PFSK-1 (cell line): ENCODE results near the gene SLC4A7.

ENCODE experiments used
- FOXP2 ChIP-seq: optimal IDR thresholded peaks from 2 replicates; pipeline ENCODE3; 2011; ENCODE audit warnings: borderline replicate concordance, control low read depth, inconsistent platforms; ENCODE audit not compliant: insufficient read depth; ENCODE audit errors: extremely low read length, extremely low read depth
- POLR2AphosphoS5 ChIP-seq: IDR thresholded peaks from 2 replicates; pipeline ENCODE4 v1.6.1; 2012; ENCODE audit warnings: low read depth, mild to moderate bottlenecking, control low read depth, low read length, moderate library complexity
- SIN3A ChIP-seq: IDR thresholded peaks from 2 replicates; pipeline ENCODE4 v1.6.1; 2012; ENCODE audit warnings: mild to moderate bottlenecking, low read length, moderate library complexity, borderline replicate concordance; ENCODE audit not compliant: insufficient read depth
- TAF1 ChIP-seq: IDR thresholded peaks from 2 replicates; pipeline ENCODE4 v1.6.1; 2012; ENCODE audit warnings: low read length, control low read depth, borderline replicate concordance; ENCODE audit not compliant: insufficient read depth
- TF ChIP-seq, protein P1 (sequence below), 2 experiments: IDR thresholded peaks; 2 replicates each; pipeline versions ENCODE4 v1.6.1 to v1.8.0; 2011 to 2012; ENCODE audit warnings: low read depth in 2 of 2, low read length in 2 of 2, control low read depth in 1 of 2, inconsistent platforms in 1 of 2, mild to moderate bottlenecking in 1 of 2, moderate library complexity in 1 of 2; ENCODE audit not compliant: insufficient read depth in 1 of 2

Gene SLC4A7

GRCh38 chr3:27449530-27450150 is 34.5 kb downstream of the SLC4A7 start:
- TF ChIP-seq POLR2AphosphoS5, result no peak
- no peak for TF ChIP-seq SIN3A
- no peak for TF ChIP-seq TAF1
- TF ChIP-seq, protein P1, sequence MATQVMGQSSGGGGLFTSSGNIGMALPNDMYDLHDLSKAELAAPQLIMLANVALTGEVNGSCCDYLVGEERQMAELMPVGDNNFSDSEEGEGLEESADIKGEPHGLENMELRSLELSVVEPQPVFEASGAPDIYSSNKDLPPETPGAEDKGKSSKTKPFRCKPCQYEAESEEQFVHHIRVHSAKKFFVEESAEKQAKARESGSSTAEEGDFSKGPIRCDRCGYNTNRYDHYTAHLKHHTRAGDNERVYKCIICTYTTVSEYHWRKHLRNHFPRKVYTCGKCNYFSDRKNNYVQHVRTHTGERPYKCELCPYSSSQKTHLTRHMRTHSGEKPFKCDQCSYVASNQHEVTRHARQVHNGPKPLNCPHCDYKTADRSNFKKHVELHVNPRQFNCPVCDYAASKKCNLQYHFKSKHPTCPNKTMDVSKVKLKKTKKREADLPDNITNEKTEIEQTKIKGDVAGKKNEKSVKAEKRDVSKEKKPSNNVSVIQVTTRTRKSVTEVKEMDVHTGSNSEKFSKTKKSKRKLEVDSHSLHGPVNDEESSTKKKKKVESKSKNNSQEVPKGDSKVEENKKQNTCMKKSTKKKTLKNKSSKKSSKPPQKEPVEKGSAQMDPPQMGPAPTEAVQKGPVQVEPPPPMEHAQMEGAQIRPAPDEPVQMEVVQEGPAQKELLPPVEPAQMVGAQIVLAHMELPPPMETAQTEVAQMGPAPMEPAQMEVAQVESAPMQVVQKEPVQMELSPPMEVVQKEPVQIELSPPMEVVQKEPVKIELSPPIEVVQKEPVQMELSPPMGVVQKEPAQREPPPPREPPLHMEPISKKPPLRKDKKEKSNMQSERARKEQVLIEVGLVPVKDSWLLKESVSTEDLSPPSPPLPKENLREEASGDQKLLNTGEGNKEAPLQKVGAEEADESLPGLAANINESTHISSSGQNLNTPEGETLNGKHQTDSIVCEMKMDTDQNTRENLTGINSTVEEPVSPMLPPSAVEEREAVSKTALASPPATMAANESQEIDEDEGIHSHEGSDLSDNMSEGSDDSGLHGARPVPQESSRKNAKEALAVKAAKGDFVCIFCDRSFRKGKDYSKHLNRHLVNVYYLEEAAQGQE (IDR thresholded peaks at IDR 0.05; ENCODE audit: insufficient read depth in 1 of 2, low read depth in 2 of 2, low read length in 2 of 2), result no peak

DNA sequence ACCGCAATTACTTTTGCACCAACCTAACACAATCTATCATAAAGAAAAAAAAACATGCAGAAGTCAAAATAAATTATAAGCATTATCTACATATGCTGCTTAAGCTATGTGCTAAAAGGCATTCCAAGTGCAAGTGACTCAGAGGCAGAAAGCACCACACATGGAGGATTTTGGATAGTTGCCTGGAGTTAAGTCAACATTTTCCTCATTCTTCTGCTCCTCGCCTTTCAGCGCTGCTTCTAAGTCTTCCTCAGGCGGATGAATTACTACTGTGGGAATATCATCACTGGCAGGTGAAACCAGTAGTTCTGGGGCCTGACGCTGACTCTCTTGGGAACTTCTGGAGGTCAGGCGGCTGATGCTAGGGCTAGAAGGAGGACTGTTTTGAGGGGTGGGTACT is 53.1 kb downstream of the SLC4A7 start:
- TF ChIP-seq, protein P1 (IDR thresholded peaks at IDR 0.05; ENCODE audit: insufficient read depth in 1 of 2, low read depth in 2 of 2, low read length in 2 of 2), result no peak
- no peak for TF ChIP-seq SIN3A
- no peak for TF ChIP-seq TAF1
- no peak for TF ChIP-seq FOXP2
- TF ChIP-seq POLR2AphosphoS5, result no peak

DNA sequence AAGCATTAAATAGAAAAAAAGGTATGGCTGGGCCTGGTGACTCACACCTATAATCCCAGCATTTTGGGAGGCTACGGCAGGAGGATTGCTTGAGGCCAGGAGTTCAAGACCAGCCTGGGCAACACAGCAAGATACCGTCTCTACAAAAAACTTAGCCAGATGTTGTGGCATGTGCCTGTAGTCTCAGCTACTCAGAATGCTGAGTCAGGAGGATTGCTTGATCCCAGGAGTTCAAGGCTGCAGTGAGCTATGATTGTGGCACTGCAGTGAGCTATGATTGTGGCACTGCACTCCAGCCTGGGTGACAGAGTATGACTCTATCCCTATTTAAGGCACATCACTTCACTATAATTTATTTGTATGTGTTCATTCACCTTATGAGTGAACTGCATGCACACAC is 54.3 kb downstream of the SLC4A7 start:
- TF ChIP-seq, protein P1 (IDR thresholded peaks at IDR 0.05; ENCODE audit: insufficient read depth in 1 of 2, low read depth in 2 of 2, low read length in 2 of 2), result no peak
- TF ChIP-seq TAF1 (no peak), SIN3A (no peak), POLR2AphosphoS5 (no peak), FOXP2 (no peak)

- no peak for TF ChIP-seq FOXP2
- no peak for TF ChIP-seq TAF1
- TF ChIP-seq SIN3A, result no peak
- TF ChIP-seq POLR2AphosphoS5, result no peak
- TF ChIP-seq, protein P1 (IDR thresholded peaks at IDR 0.05; ENCODE audit: insufficient read depth in 1 of 2, low read depth in 2 of 2, low read length in 2 of 2), result no peak
Observed at GRCh38 chr3:27428446-27428845, 55.7 kb downstream of the SLC4A7 start.

GRCh38 chr3:27426926-27427325 is 57.3 kb downstream of the SLC4A7 start:
- TF ChIP-seq, protein P1 (IDR thresholded peaks at IDR 0.05; ENCODE audit: insufficient read depth in 1 of 2, low read depth in 2 of 2, low read length in 2 of 2), result no peak
- TF ChIP-seq SIN3A (no peak), POLR2AphosphoS5 (no peak), FOXP2 (no peak), TAF1 (no peak)
